LHCN-M2 (cell line): ENCODE measurements around the gene ATP13A2. TPM values are rescaled to one million over a fixed set of nuclear protein-coding genes. Genes with fewer than 3 reads are reported as not detected.

Source experiments
- DNase-seq: peaks from one replicate; pipeline ENCODE4 v3.0.0-alpha.2; 2012; ENCODE audit warnings: low read depth
- total RNA-seq: library from RNA; depleted of rRNA; stranded (reverse); fragments of >200 nt; gene quantifications from 2 replicates; pipeline ENCODE4 v1.2.3, GENCODE V29; 2014

Gene ATP13A2
- total RNA-seq, 1 experiment from 2014 or later, result 211 TPM

DNA sequence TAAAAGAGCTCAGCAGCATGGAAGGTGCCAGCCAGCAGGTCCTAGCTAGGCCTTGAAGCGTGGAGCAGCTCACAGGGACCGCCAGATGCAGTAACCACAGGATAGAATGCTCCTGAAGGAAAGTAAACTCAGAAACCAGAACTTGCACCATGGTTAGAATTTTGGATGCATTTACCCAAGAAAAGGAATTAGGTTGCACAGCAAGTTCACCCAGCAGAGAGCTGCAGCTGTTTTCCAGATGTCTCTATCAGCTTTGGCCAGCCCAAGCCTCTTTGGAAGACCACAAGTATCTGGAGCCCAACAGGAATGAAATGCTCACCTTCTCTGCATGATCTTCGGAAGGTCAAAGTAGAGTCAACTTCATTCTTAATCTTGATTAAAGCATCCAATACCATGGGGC, 21.0 kb upstream of the ATP13A2 start:
- DNase-seq, result no peak

DNA sequence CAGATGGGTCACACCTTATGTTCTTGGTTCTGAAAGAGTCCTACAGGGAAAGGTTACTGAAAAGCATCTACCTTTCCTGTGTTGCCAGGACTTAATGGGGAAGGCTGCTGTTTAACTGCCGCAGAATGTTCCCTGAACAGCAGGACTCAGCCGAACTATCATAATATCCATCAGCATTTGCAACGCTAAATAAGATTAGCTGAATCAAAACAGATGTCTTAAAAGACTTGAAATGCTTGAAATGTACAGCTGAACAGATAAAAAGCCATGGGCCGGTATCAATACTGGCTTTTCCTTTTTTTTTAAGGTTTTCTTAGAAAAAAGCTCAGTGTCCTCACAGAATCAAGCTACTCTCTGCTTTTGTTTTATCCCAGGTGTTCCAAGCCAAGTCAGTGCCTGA, 19.7 kb upstream of the ATP13A2 start:
- no peak for DNase-seq

DNA sequence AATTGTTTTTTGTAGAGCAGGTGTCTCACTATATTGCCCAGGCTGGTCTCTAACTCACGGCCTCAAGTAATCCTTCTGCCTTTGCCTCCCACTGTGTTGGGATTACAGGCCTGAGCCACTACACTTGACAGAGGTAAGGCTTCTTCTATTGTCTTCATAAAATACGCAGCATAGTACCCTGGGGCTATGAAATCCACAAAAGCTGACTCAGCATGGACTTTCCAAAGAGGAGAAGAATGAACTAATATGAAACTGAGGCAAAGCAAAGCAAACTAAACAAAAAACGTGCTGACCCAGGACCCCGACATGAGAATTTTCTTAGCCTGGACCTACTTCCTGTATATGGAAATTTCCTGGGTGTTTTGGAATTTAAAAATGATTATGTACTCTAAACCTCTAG, 18.5 kb upstream of the ATP13A2 start:
- DNase-seq, result no peak

DNA sequence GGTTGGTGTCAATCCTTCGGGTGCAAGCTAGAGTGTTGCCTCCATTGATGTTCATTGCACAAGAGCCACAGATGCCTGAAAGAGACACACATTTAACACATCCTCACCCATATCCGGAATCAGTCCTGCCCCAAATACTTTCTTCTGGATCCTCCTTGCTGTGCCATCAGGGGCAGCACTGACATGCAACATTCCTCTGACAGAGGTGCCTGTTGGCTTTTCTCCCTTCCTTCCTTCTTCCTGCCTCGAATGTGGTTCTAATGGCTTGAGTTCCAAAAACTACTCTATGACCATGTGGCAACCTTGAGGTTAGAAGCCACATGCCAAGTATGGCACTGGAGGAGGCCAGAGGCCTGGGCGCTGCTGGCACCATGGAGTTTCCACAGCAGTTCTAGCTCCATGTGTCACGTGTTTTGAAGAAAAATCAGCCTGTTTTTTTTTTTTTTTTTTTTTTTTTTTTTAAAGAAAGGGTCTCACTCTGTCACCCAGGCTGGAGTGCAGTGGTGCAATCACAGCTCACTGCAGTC, 17.0 kb upstream of the ATP13A2 start:
- DNase-seq, result no peak

DNA sequence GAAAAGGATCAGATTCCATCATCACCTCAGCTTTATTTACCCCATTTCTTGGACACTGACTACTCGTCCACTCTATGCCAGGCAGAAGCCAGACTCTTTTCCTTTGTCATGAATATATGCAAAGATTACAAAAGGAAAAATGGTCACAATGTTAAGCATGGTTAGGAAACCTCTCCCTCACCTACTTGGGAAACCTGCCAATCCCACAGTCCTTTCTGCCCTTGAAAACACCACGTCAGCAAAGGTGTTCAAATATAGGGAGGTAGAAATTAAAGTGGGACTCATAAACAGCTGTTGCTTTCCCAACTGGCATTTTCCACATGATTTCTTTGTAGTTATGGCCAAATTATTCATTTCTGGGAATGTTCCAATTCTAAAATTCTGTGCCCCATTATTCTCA, 16.2 kb upstream of the ATP13A2 start:
- DNase-seq, result no peak

DNA sequence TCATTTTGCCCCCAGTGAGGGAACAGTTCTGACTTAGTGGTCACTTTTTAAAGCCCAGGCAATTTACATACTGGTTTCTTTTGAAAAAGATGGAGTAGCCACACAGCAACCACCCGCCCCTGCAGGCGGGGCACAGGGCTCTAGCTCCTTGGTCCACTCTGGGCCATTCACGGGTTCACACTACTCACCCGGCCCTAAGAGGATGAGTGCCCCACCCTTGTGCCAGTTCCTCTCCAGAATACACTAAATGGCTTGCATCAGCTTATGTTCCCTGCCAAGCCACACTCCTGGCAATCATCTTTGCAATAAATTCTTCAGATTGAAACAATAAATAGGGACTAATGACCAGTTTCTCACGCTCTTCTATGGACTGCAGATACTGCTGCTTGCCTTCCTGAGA, 15.7 kb upstream of the ATP13A2 start:
- no peak for DNase-seq

DNA sequence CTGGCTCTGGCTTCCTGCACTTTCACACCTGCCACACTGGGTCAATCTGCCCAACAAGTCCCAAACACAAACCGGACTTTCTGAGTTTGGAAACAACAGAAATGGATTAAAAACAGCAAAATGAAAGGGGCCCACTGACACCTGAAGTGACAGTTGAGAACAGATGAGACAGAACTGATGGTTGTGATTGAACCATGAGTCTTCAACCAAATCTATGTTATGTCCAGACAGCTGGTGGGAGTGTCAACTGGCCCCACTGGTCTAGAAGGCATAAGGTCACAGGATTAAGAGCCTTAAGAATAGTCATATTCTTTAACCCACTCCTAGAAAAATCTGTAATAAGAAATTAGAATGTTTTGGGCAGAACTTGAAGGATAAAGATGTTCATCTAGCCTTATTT, 13.0 kb upstream of the ATP13A2 start:
- peak; percentile 71 for DNase-seq

DNA sequence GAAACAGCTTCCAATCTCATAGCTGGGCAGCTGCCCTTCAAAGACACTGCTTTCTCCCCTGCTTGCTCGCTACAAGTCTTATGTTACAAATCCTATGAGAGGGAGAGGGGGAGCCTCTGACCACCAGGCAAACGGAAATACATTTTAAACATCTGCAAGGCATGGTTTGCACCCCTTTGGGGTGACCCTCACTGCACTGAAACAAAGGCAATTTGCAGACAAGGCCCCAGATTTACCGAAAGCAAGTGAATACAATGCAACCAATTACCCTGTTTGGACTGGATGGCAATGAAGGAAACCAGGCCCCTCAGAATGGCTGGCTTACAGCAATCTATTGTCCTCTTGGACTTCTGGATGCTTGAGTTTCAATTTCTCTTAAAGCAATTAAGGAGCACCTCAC, 11.8 kb upstream of the ATP13A2 start:
- DNase-seq, result no peak

DNA sequence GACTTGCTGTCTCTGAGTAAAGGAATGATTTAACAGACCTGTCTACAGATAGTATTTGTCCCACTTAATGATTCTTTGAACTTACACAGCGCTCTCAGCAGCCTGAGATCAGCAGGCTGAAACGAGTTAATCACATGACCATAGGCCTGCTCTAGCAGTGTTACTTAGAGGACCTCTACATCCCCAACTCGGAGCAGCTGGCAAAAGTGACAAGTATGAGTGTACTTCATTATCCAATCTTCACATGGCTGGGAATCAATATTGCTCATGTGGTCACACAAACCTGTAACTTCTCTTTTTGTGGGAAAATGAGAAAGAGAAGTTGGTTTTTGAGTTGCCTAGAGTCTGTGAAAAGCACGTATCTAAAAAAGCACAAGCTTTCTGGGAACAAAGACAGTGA, 11.4 kb upstream of the ATP13A2 start:
- DNase-seq, result no peak

DNA sequence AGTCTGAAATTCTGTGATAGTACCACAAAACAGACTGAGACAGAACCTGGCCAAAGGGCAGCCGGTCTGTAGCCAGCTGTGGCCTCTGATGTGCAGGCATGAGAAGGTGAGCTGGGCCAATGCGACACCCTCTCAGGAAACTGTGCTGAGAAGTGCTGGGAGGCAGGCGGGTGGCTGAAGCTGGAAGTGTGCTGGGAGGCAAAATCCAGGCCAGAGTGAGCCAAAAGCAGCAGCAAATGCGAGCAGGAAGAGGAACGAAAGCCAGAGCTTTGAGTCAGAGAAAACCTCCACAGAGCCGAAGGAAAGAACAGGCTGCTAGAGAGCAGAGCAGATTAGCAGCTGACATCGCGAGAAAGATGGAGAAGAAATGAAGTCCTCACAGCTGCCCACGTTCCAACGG, 10.2 kb upstream of the ATP13A2 start:
- DNase-seq, result no peak

DNA sequence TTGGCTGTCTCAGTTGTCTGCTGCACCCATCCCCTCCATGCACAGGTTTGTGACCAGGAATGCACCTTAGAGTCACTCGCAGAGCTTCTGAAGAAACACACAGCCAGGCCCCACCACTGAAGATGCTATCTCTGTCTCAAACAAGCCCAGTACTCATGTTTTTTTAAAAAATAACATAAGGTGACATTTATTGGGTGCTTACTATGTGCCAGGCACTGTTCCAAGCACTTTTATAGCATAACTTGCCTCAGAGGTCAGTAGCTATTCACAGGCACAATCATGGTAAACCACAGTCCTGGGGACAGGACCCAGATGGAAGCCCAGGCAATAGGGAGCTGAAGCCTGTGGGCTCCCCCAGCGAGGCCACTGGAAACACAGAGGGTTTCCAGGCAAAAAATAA, 8.8 kb upstream of the ATP13A2 start:
- DNase-seq, result no peak

DNA sequence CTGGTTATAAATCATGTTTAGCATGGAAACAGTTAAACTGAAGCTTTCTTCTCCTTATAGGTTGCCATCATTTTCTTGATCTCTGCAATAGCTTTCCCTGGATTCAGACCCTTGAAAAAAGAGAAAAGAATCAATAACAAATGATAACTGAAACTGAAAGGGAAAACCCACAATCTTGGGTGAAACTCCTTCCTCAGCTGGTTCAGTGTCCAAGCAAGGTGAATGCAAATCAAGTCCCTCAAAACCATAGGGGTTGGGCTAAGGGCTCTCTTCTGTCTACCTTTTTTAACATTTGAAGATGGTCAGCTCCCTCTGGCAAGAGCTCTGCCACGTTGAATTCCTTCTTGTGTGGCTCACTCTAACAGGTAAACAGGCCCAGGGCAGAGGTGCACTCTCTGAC, 7.1 kb upstream of the ATP13A2 start:
- DNase-seq, result no peak

DNA sequence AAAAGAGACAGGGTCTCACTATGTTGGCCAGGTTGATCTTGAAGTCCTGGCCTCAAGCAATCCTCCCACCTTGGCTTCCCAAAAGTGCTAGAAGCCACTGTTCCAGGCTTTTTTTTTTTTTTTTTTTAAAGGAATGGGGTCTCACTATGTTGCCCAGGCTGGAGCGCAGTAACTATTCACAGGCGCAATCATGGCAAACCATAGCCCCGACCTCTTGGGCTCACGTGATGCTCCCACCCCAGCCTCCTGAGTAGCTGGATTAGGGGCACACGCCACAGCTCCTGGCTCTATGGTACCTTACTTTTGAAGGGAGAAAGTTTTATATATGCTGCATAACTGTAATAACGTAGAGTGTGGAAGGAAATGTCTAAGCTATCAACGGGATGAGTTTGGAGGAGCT, 5.7 kb upstream of the ATP13A2 start:
- DNase-seq, result no peak

DNA sequence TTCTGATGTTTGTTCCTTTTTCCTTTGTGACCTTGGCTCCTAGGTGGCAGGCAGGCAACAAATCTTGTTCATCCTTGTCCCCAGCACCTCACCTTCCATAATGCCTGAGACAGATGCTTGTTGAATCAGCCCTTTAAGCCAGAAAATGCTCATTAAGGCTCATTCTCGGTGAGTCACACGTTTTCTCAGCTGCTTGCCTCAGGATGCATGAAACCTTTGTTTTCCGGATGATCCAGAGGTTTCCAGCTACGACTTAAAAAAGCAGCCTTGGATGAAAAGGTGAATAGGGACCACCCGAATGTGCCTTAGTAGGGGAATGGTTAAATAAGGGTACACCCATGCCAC, 4.6 kb upstream of the ATP13A2 start:
- DNase-seq, result peak; percentile 96

DNA sequence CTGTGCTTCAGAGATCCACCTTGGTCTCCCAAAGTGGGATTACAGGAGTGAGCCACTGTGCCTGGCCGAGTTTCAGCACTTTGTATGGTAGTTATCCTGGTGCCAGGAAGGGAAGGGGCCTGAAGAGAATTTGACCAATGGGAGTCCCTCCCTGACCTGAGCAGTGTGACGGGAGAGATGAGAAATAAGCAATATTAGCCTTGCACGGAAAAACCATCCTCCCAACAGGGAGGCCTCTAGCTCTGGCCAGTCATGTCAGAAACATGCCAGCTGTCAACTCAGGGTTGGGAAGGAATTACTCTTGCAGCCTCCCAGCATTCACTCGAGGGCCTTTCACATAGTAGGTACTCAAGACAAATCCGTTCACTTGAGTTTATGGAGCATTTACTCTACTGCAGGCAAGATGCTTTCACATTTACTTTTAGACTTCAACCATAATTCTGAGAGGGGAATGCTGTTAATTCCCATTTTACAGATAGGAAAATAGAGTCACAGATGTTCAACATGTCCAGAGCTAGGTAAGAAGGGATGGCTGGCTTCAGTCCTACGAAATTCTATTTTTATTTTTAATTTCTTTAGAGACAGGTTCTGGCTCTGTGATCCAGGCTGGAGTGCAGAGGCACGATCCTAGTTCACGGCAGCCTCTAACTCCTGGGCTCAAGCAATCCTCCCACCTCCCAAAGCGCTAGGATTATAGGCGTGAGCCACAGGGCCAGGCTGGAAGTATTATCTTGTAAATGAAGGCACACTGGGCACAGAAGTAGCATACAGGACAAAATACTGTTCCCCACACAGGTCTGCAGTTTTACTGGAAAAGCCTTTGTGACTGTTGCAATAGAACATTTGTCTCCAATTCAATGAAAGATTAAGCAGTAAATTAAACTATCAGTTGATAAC, 3.2 kb upstream of the ATP13A2 start:
- peak; percentile 31 for DNase-seq

DNA sequence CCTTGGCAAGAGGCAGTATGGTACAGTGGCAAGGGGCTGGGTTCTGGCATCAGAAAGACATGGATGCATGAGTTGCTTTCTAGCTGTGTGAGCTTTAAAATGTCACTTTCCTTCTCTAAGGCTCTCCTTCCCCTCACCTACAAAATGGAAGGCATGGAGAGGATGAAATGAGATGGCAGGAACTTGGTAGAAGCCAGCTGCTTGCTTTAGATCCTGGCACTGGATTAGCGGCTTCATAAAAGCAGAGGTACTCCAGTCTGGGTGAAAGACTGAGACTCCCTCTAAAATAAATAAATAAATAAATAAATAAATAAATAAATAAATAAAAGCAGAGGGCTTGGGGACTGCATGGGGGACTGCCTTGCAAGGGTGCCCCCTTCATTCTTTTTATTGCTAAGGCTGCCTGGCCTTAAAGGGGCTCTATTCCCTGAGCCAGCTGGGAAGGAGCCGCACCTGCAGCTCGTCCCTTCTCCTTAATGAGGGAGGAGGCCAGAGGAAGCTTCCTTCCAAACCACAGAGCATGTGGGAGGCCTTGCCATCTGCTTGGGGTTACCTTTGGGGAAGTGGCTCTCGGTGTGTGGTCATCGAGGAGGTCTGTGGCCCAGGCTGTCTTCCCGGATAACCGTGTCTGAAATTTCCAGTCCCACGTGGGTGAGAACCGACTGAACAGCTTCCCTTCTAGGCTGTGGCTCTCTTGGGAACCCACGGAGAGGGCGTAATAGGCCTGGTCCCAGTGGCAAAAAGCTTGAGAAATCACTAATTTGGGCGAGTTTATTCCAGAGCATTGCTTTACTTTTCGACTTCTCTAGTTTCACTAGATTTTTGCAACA, 2.0 kb upstream of the ATP13A2 start:
- DNase-seq, result peak; percentile 41

DNA sequence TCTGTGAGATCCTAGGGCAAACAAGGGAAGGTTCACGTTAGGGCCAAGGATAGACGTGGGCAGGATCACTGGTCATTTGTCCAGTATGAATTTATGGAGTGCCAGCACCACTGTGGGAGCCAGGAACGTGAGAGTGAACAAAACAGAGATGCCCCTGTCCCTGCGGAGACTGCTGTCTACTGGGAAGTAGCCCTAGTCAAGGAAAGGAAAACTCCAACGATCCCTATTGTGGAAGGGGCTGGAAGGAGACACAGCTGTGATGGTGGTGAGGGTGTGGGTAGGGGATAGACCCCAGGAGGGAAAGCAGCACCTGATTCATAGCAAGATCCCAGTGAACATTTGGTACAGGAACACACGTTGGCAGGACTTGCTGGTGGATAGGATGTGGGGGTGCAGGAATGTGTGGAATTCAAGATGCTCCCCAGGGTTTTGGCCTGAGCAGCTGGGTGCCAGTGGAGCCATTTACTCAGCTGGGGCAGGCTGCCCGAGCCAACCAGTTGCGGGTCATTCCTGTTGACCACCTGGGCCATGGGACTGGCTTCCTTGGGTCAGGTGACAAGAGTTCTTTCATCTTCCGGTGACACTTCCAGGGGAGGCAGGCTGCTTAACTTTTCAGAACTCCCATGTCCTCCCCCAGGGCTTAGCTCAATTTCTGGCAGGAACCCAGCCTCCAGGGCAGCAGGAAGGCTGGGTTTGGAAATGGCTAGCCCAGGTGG, 1.2 kb upstream of the ATP13A2 start:
- peak; percentile 95 for DNase-seq

DNA sequence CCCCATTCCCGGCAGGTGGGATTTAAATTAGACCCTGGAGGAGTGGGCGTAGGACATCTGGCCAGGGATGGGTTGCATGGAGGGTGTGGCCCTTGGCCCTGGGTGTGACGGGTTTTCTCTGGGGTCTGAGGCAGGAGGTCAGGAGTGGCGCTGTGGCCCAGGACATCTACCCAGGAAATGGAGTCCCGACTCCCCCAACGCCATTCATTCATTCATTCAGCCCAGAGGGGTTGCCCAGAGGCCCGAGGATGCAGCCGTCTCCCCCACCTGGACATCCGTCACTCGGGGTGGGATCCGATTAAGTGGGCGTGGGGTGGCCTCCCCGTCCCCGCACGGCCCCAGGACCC, 663 bp downstream of the ATP13A2 start:
- DNase-seq, result no peak

DNA sequence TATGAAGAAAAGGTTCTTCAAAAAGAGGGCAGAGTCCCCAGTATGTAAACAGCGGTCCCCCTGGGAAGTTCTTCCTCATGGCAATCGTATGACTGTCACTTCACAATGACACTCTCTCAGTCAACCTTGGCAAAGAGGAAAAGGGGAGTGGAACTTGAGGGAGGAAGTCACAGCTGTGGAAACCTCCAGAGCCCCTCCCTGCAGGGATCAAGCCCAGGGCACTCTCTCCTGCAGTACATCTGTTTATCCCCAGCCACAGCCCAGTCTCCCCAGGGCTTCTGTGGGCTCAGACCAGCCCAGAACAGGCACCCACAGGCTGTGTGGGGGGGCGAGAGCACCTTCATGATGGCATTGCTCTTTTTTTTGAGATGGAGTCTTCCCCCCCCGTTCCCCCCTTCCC, 2.0 kb downstream of the ATP13A2 start:
- peak; percentile 64 for DNase-seq

DNA sequence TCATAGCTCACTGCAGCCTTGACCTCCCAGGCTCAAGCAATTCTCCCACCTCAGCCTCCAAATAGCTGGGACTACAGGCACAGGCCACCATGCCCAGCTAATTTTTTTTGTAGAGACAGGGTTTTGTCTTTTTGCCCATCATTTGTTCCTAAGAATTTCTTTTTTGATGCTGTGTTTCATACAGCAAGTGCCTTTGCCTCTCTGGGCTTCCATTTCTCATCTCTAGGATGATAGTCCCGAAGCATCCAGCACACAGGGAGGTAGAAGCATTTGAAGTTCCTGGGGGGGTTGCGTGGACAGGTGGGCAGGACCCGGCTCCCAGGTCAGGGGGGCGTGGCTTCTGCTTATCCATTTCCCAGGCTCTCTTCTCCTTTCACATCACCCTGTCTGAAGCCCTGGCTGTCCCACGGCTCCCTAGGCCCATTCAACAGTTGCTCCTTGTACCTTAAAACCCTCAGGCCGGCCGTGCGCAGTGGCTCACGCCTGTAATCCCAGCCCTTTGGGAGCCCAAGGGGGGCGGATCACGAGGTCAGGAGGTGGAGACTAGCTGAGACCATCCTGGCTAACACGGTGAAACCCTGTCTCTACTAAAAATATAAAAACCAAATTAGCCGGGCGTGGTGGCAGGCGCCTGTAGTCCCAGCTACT, 3.4 kb downstream of the ATP13A2 start:
- no peak for DNase-seq

DNA sequence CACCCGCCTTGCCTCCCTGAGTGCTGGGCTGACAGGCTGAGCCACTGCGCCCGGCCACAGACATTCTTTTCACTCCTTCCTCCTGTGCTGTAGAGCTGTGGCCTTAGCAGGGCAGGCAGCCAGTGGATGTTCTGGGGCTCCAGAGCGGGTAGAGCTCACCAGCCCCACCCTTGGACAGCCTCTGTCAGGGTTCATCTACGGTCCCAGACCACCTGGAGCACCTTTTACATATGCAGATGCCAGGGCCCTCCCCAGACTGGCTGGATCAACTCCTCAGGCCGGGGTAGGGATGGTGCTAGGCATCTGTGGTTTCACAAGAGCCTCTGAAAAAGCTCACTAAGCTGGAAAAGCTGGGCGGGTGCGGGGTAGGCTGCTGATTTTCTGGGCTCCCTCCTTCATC, 4.6 kb downstream of the ATP13A2 start:
- no peak for DNase-seq

DNA sequence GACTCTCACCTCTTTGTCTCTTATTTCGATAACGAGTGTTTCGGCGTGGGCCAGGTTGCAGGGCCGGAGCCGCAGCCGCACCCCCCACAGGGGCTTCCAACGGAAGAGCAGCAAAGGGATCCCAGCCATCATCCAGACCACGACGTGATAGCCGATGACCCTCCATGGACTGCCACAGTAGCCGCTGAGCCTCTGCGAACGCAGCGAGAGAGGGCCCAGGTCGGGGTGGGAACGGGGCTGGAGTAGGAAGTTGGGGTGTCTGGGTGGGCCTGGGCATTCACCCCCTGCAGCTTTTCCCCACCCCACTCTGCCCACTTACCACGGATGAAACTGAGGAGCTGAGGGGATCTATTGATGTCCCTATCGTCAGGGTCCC, 6.4 kb downstream of the ATP13A2 start:
- DNase-seq, result no peak
